HG02571 (cell line): Measurements from ENCODE around the gene KLRF1.

ENCODE experiments used
- ATAC-seq: cut with Tn5 transposase; IDR thresholded peaks from one replicate; pipeline ENCODE4 v1.9.1; 2021; ENCODE audit warnings: mild to moderate bottlenecking, moderate library complexity; ENCODE audit not compliant: unreplicated experiment

KLRF1 gene, protein sequence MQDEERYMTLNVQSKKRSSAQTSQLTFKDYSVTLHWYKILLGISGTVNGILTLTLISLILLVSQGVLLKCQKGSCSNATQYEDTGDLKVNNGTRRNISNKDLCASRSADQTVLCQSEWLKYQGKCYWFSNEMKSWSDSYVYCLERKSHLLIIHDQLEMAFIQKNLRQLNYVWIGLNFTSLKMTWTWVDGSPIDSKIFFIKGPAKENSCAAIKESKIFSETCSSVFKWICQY

DNA sequence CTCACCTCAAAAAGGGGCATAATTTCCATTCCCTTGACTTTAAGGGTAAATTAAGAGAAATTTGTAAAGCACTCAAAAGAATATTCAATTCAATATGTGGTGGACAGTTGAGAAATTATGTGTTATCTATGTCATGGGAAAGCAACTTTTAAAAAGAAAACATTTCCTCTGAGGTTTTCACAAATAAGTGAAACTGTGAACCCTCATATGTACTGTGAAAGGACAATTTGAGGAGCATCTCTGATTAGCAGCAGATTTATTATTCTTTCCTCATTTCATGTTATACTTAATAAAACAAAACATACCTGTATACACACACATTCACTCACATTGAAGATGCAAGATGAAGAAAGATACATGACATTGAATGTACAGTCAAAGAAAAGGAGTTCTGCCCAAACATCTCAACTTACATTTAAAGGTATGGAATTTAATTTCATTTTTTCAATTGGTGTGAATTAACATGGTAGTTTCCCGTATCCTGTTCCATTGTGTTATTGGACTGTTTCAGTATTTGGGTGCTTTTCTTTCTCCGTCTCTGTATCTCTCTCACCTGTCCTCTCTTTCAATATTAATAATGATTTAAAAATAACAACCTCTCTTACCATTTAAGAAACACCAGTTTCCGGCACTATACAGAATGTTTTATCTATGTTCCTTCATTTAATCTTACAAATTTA, at the start of gene KLRF1:
Gene KLRF1, plus strand, starts transcription at position 273 of the 680 bp plus-strand sequence. Its CDS starts 64 bp downstream, at position 337.
- no peak for ATAC-seq

DNA sequence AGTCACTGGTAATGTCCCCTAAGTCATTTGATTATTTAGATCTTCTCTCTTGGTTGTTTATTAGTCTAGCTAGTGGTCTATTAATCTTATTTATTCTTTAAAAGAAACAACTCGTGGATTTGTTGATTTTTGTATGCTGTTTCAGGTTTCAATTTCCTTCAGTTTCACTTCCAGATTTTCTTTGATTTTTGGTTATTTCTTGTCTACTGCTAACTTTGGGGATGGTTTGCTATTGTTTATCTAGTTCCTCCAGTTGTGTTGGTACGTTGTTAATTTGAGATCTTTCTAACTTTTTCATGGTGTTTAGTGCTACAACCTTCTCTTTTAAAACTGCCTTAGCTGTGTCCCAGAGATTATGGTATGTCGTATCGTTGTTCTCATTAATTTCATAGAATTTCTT, 48.1 kb upstream of the KLRF1 start:
- ATAC-seq: no peak

DNA sequence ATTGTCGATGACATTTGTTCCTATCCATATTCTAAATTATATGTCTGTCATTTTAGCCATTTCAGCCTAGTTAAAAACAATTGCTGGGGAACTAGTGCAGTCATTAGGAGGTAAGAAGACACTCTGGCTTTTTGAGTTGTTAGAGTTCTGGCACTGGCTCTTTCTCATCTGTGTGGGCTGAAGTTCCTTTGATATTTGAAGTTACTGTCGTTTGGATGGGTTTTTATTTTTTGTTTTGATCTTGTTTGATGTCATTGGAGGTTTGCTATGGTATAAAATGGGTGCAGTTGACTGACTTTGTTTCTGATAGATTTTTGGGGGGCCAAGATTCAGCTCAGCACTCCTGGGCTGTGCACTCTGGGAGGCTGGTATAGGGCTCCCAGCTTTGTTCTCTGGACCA, 45.9 kb upstream of the KLRF1 start:
- no peak for ATAC-seq

DNA sequence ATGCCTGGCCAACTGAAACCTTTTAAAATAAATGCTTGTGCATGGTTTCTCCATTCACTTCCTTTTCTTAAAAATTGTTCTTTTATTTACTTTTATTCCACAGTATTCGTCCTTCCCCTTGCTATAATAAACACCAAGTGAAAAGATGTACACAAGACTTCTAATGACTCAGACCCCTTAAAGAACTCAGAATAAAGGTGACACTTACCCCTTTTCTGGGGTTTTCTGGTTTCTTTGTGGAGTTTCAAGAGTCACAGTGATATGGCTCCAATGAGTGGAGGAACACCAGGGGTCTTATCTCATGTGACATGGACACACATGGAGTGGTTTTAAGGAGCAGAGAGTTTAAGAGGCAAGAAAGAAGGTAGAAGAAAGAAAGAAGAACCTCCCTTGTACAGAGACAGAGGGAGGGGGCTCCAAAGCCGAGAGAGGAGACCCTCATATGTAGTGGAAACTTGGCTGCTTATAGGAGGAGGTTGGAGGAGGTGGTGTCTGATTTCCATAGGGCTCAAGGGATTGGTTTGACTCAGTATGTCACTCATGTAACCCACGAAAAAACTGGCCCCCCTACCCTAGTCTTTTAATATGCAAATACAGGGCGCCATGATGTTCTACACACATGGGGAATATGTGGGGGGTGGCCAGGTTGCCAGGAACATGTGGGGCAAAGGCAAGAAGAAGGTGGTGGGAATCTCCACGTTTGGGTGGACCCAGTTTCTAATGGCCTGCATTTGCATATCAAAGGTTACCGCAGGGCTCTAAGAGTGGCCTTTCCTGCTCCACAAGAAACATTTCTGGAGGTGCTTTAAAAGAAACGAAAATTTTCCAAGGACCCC, 44.5 kb upstream of the KLRF1 start:
- ATAC-seq: no peak

DNA sequence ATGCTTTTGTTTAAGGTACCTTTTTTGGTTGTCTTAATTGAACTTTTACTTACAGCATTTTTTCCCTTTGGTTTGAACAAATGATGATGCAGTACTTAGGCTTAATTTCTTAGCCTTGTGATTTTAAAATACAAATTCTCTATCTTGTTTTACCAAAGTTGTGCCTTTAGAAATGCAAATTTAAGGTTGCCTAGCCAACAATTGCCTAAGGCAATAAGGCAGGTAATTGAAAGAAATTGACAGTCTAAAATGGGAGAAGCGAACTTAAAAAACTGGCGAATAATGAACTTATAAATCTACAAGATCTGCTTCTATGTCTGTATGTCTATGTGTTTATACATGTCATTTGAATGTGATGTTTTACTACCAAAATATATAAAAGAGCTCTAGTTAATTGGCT, 43.0 kb upstream of the KLRF1 start:
- no peak for ATAC-seq

DNA sequence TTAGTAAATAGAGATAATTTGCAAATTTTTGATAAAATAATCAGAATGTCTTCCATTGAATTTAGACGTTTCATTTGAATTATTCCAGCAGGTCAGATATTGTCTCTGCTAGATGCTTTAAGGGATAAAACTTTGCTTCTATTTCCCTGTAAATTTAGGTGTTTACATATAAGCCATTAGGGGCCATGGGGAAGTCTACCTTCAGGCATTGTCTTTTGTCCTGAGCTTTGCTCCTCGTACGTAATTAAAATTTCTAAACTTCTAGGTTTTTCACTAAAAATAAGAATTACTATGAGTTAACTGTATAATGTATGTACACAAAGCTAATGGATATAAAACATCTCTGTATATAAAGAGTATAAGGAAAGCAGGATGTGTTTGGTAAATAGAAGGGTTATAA, 42.5 kb upstream of the KLRF1 start:
- no peak for ATAC-seq

DNA sequence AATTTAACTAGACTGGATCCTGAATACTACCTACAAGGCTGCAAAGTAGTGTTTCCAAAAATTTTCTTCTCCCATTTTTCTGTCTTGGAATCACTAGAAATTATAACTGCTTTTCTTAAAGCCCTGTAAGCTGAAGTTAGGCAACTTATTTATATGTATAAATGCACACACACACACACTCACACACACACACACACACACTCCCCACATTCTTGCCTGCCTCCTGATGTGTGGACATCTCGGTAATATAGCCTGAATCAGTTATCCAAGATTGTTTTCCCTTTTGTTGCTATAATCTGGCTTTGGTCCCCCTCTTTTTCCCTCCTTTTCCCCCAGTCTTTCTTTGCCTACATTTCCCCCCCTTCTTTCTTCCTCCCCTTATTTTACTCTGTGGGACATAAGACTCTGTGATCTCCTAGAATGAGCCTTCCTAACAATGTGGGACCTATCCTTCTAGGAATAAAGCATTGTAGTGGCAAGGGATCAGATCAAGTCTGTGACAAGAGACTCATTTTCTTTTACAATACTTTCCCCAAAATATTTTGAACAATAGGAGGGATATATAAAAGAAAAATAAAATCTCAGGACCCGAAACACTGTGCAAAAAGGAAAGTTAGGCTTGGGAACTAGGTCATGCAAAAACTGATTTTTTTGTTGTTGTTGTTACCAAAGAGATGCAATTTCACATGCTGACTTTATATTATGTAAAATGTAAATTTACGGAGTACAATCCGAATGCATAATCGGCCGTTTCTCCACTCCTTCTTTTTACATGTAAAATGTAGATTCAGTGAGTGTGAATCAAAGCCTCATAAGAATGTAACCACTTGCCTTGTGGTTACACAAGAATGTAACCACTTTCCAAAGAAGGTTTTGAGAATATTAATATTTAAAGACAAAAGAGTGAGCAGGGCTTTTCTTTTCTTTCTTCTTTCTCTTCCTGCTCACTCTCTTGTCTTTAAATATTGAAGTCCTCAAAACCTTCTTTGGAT, 40.3 kb upstream of the KLRF1 start:
- no peak for ATAC-seq

DNA sequence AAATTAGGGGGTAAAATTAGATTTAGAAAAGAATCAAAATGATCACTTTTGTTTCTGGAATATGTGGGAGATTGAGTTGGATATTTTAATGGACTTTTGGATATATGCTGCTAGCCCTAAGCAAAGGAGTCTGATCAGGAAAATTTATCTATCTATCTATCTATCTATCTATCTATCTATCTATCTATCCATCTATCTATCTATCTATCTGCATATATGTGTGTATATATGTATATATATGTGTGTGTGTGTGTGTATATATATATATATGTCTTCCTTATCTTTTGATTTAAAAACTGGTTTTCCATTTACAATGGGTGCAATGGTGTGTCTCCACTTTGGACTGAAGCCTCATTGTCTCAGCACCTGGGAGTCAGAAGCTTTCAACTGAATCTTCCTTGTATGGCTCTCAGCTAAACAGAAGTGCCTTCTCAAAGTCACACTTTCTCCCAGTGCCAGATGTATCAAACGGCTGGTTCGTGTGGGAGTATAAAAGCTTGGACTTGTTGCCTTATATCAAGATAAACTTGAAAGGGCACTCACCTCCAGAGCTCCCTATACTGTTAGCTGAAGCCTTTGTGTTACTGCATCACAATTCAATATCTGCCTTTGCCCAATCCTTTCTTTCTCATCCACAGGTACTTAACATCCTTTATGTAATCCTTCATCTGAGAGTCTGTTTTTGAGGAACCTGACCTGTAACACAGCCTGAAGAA, 34.9 kb upstream of the KLRF1 start:
- ATAC-seq: no peak

DNA sequence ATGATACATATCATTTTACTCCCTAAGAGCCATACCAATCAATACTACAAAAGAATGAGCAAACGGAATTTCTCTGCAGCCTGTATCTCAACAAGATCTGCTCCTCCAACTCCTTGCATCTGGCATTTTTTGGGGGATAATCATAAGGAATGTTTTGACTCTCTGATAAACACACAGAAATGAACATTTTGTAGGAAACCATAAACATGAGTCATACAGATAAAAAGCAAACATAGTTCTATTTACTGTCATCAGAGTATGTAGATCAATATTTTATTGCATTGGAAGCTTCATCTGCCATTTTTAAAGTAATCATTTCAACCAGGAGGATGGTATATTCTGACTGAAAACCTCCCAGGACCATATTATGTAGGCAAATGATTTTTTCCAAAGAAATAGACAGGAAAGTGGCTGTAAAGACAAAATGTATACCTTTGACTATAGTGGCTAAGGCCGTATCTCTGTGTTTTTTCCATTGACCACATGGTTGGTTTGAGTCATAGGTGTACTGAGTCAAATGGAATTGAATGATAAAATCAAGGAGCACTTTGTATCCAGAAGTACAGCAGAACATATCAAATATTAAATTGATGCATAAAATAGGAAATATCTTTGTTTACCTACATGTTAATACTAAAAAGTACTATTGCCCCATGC, 34.2 kb upstream of the KLRF1 start:
- ATAC-seq: no peak

DNA sequence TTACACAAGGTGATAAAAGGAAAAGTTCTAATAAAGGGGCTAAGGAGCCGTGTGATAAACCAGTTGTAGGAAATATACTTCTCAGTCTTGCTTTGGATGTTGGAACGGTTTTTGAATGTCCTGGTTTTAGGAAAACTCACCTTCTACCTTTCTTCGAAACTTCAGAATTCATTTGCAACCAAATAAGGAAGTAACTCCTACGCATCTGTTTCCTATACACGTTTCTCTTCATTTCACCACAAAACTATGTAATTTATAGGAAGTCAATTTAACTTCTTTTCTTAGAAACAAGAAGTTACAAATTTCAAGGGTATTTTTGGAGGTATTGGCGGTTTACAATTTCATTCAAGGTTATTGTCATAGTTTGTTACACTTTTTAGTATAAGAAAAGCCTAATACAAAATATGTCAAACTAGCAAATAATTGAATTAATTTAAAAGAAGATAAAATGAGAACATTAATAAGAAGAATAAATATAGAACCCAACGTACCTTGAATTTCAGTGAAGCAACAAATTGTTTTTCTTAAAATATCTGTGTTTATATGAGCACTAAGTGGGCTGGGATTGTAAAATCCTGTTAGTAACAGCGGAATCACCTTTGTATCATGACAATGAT, 33.4 kb upstream of the KLRF1 start:
- ATAC-seq: no peak

DNA sequence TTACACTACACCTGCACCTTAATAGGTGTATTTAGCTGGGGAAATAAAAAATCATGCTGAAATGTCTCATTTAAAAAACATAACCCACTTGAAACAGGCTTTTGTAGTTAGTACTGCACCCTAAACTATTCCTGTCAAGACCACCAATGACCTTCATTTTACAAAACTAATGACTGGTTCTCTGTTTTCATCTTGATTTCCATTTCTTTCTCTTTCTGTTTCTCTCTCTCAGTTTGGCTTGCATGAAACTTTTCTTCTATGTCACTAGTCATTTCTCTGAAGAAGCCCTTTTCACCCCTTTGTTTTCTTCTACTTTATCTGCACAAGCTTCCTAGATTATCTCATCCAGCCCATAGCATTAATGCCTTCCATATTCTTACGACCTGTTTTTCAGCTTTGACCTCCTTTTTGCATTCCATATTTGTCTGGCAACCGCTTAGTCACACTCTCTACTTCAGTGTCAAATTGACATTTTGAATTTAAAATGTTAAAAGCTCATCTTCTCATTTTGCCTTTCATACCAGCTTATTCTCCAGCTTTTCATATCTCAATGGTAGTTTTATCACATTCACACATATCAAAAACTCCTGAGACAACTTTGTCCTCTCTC, 32.7 kb upstream of the KLRF1 start:
- peak; percentile 45 for ATAC-seq

DNA sequence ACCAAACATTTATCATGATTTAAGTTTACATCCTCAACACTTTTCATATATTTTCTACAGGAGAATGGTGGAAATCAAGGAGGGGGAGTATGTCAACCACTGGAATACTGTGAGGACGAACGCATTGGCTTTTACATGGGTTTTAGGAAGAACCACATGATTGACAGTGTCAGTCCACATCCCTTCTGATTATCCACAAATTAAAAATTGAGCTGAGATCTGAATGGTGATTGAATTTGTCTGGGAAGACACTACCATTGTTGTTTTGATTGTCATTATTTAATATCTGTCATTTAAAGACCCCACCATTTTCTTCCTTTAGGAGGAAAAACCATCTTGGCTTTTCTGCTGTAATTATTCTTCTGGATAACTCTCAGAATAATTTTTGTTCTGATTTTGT, 31.3 kb upstream of the KLRF1 start:
- no peak for ATAC-seq

DNA sequence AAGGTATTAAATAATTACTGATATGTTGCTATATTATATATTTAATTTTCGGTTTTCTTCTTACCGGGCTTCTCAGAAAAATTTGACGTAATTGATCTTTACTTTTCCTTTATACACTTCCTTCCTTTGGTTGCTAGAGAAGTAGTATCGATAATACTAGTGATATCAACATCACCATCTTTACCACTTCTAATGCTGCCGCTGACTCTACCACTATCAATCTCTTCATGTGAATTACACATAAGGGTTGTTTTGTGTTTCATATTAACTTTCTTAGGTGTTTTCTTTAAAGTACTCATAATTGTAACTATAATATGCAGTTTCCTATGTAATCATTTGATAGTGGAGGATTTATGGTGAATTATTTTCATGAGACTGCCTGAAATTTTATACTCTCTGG, 30.9 kb upstream of the KLRF1 start:
- ATAC-seq: no peak

DNA sequence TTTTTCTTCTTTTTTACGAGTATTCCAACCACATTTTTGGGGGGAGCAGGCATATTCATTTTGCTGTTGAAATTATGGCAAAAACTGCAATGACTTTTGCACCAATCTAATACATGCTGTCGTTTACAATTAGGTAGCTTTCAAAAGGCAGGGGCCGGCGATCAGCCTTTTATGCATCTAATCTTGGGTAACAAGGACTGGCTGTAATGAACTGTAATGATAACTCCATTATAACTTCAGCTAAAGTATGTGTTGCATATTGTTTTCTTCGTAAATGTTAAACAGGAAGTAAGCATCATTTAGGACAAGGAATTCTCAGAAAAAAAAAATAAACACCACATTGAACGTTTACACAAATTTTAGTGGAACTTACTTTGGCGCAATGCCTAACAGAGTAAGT, 30.3 kb upstream of the KLRF1 start:
- ATAC-seq: no peak

DNA sequence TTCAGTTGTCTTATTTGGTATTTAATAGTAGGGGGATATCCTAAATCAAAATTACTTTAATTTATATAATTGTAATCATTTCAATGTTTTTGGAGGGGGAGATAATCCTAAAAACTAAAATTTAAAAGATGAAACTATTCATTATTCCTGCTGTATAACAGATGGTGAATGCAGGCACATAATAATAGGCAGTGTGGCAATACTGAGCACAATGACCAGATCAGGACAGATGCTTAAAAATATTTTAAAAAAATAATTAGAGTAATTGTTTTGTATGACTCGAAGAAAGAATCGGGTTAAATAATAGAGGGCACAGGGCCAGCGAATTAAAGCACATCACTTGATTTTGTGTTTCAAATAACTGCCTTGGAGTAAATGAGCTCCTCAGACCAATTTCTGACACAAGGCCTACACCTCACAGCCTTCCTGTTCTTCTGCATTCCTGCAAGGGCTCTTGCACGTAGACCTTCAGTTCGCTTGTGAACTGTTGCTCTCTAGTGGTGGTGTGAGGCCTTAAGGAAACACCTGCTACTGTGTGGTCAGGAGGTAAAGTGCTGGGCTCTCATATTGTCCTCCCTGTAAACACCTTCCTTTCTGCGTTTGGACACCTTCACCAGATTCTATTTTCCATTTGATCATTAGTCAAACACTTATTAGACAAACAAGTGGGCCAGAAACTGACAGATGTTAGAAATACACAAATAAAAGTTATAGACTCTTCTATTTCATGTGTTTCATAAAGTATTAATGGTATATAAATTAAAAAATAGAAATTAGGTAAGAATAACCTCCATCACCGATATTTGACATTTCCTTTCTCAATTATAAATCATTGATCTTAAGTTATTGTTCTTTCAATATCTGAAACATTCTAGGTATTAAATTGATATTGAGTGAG, 29.3 kb upstream of the KLRF1 start:
- peak; percentile 94 for ATAC-seq

DNA sequence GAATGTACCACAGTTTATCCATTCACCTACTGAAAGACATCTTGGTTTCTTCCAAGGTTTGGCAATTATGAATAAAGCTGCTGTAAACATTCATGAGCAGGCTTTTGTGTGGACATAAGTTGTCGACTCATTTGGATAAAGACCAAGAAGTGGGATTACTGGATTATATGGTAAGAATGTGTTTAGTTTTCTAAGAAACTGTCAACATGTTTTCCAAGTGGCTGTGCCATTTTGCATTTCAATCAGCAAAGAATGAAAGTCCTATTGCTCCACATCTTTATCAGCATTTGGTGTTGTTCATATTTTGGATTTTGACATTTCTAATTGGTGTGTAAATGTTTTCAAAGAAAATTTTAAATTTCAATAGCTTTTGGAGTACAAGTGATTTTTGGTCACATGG, 27.3 kb upstream of the KLRF1 start:
- ATAC-seq: no peak

DNA sequence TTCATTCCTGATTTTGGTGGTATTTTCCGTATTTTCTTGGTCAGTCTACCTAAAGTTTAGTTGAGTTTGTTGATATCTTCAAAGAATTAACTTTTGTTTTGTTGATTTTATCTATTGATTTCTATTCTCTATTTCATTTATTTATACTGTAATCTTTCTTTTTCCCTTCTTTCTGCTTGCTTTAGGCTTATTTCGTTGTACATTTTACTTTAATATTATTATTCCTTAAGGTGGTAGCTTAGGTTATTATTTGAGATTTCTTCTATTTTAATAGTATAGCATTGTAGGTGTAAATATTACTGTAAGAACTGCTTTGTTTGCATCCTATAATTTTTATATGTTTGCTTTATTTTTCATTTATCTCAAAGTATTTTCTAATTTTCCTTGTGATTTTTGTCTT, 21.4 kb upstream of the KLRF1 start:
- no peak for ATAC-seq

DNA sequence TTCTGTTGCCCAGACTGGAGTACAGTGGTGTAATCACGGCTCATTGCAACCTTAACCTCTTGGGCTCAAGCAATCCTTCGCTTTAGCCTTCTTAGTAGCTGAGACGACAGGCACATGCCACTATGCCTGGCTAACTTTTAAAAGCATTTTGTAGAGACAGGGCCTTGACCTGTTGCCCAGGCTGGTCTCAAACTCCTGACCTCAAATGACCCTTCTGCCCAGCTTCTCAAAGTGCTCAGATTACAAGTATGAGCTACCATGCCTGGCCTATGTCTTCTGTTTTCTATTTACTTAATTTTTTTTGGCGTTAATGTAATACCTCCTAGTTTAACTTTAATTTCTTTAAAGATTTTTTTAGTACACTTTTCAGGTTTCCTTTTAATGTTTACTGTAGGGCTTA, 20.6 kb upstream of the KLRF1 start:
- ATAC-seq: no peak
